GM19468 (cell line): ENCODE data around the gene TOLLIP.

Experiments
- ATAC-seq: cut with Tn5 transposase; IDR thresholded peaks from one replicate; pipeline ENCODE4 v1.9.1; 2021; ENCODE audit warnings: mild to moderate bottlenecking, moderate library complexity, moderate number of reproducible peaks; ENCODE audit not compliant: unreplicated experiment; ENCODE audit errors: extremely low read depth

The TOLLIP gene

DNA sequence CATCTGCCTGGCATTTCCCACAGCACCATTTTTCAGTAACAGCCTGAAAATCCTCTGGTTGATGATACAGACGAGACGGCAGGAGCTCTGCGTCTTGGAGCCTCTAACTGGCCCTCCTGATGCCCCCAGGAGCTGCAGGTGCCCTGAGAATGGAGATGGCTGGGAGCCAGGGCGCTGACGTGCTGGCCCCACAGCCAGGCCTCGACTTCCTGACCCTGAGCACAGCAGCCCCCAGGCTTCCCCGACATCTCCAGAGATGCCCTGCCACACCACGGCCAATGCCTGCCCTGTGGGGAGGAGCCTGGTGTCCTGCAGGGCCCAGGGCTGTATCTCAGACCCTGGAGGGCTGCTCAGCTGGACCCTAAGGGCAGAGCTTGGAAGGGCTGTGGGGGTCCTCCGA lies 21.5 kb downstream of the TOLLIP start:
- ATAC-seq = no peak

DNA sequence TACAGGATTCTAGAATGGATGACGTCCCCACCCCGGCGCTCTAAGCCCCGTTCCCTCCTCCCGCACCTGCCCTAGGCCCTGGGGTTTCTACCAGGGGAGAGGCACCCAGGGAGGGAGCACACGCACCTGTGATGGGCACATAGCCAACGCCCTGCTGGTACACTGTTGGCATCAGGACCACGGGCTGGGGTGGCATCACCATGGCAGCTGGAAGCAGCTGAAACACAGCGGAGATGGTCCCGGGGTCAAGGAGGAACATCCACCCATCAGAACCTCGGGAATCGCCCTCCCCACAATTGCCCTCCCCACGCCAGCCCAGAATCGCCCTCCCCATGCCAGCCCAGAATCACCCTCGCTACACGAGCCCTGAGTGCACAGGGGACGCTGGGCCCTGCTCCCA lies 23.6 kb downstream of the TOLLIP start:
- no peak for ATAC-seq

DNA sequence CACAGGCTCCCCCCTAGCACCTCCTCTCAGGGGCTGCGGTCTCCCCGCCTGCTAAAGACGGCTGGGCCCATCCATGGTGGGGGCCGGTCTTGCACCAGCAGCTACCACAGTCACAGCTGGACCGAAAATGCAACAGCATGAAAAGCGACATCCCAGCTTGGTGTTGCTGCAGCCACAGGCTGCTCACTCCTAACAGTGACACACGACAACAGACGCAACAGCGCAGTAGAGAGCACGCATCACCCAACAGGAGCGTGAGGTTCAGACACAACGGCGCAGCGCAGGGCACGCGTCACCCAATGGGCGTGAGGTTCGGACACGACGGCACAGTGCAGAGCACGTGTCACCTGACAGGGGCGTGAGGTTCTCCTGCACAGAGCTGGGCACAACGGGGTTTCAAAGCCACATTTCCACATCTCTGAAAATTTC lies 24.1 kb downstream of the TOLLIP start:
- ATAC-seq = no peak

DNA sequence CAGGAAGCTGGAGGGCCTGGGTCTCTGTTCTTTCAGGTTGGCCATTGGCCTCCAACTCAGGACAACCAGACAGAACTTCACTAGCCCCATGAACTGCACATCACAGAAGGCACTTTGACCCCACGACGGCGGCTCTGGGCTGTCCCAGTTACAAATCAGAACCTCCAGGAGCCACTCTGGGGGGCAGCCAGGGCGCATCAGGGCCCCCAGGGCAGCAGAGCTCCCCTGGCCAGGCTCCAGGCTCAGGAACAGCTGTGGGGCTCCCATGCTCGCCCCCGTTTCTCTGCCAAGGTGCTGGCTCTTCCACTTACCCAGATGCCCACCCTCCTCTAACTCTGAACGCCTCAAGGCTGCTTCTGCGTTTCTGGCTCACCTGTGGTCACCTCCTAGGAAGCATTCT lies 25.5 kb downstream of the TOLLIP start:
- no peak for ATAC-seq

DNA sequence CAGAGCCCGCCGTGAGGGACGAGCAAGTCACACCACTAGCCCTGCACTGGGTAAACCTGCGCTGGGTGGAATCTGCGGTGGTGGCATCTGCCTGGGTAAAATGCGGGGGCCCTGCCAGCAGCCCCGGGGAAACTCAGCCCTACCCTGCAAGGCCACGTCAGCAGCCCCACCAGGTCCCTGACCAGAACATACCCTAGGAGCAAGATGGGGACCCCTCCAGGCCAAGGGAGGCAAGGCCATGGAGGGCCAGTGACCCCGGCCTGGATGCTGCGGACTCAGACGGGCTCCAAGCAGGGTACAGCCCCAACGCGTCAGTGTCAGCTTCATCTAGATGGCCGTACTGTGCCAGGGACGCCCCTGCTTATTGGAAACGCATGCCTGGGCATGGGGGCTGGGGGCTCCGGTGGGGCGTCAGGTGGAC lies 26.3 kb downstream of the TOLLIP start:
- no peak for ATAC-seq

DNA sequence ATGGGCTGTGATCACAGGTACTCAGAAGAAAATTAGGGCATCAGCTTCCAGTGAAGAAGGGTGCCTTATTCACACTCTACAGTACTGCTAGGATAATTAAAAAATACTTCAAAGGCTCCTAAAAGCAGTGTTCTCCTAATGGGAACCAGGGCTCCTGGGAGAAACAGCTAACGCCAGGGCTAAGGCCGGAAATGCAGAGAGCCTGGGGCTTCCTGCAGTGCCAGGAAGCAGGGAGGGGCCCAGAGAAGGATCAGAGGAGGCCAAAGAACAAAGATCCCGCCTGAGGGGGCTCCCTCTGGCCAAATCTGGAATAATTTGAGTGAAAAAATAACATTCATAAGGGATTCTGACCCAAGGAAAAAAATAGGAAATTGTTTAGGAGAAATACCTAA lies 27.5 kb downstream of the TOLLIP start:
- ATAC-seq = no peak

DNA sequence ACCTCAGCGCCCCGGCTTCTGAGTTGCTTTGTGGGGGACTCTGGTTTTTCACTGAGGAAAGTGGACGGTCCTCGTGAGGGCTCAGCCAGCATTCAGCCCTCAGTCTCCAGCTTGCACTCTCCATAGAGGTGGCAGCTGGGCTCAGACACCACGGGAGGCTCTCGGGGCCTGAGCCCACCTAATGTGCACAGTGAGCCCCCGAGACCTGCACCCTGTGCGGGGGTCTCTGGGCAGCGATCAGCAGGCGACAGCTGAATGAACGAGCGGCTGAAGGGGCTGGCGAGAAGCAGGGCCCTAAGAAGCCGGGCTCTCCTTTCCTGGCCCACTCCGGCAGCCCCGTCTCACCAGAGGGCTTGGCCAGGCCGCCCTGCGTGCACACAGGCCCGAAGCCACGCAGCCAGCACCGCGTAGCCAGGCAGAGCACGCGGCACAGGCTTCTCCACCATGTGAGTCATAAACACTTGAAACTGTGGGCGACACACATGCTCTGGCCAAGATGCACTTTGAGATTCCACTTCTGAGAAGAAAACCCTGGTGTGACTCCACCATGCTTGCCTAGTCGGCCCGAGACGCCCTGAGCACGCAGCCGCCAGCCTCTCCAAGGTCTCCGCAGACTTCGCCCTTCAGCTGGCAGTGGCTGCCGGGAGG lies 28.0 kb downstream of the TOLLIP start:
- no peak for ATAC-seq

DNA sequence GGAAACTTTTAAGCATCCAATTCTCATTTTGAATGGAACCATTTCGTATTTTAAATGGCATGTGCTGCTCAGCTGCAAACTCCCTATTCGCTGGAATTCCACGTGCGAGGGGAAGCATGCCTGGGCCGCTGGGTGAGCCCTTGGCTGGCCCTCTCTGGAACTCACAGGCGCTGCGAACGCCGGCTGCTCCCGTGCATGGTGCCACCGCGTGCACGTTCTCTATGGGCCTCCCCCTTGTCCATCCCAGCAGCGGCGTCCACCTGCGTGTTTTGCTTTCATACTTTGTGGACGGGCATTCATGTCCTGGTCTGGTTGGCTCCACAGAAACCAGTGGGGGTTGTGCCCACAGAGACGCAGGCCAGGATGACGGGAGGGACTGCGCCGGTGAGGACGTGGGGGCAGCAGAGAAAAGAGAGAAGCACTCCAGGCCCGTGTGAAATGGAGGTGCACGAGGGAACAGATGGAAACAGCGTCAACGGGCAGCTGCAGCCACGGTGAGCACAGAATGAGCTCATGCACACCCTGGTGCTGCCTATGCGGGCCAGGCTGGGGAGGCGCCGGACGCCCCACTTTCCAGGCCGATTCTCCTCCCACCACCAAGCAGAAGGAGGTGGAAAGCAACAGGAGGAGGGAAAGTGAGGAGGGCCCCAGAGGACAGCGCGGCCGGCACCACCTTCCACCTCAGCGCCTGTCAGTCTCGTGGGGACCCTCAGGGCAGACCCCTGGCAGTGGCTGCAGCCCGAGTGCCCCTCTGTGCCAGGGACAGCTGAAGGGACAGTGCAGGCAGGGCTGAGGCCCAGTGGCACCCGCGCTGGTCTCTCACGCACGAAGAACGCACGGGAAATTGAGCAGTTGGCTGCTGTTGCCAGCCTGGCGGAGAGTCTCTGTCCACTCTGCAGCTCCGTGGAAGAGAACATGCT lies 29.1 kb downstream of the TOLLIP start:
- no peak for ATAC-seq

DNA sequence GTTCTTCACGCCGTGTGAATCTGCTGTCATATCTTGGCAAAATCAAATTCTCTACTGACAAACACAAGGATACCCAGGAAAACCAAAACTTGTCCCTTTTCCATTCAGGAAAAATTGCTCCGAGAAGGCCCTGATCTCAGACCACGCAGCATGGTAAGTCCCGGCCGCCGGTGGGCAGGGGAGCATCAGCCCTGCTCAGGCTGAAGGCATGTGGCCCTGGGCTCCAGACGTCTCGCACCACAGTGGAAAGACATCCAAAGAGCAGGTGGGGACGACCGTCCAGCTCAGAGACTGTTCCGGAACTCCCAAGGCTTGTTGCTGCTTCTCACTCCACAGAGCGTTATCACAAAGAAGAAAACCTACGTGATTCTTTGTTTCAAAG lies 29.8 kb downstream of the TOLLIP start:
- ATAC-seq = no peak

DNA sequence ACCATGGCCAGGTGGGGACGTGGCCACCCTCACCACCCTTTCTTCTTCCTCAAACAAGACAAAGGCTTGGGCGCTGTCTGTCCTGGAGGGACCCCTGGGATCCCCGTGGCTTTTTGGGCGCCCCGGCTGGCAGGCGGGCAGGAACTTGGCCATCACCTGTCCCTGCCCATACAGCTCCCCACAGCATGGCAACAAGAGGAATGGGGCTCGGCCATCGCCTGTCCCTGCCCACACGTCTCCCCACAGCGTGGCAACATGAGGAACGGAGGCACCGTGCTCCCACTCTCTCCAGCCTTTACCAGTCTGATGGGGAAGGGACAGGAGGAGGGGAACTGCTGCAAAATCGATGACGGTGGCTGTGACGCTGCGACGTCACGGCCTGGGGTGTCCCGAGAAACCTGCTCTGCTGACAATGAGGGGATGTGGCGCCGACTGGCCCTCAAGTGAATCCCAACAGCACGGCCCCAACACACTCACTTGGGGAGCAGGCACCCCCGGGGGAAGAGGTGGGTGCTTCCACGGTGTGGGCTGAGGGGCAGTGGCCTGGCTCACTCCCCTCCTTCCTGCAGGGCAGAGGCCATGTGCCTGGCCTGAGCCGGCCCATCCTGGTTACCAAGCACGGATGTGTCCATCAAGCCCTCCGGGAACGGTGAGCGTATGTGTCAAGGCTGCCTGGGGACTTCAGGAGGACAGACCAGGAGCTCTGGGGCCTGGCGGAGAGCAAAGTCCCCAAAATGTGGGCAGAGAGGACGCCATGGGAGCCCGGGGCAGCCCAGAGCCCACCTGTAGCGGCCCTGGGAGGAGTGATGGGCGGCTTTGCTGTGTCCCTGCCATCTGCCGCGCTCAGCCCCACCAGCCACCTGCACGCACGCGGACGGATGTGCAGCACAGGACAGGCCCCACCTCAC lies 30.4 kb downstream of the TOLLIP start:
- ATAC-seq = no peak

DNA sequence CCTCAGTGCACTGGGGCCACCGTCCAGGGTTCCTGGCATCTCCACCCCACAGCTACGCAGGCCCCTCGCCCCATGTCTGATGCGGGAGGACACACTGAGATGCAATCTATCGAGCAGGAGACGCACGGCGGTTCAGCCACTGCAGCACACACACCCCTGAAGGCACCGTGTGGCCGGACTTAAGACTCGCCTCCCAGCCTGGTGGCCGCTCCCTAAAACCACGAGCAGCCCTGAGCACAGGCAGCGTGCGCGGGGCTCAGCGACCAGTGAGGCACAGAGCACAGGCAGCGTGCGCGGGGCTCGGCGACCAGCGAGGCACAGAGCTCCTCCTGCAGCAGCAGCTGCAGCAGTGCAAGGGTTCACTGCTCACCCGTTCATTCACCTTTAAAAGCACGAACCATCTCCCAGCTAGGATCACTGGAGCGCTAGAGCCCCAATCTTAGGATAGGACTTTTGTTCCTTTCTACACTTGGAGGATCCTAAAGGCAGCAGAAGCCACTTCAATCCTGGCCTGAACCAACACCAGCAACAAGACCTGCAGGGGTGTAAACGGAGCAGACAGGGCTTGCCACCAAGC lies 31.4 kb downstream of the TOLLIP start:
- ATAC-seq = no peak

DNA sequence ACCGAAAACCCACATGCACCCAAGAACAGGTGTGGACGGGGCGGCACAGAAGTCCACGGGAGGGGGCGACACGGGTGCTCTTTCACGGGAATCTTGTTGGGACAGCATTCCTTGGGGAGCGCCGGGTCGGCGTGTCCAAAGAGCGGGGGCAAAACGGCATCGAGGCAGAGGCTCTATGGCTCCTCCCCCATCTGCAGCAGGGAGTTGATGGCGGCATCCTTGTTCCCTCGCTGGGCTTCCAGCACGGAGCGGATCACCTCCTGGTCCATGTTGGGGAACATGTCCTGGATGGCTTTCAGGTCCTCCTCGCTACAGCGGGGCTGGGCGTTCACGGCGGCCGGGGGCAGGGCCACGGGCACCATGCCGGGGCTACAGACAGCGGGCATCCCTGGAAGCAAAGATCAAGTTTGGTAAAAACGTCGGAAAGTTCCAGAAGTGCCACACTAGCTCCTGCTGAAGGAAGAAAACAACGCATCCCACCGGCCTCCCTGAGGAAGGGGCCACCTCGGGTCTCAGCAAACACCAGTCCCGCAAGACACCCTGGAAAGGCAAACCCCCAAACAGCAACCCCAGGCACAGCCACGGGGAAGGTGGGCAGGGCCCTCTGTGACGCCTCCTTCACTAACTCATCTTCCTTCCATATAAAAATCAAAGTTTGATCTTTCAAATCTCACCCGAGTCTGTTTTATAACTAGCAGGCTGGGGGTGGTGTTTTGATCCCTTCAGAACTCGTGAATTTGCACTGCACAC lies 32.4 kb downstream of the TOLLIP start:
- no peak for ATAC-seq

DNA sequence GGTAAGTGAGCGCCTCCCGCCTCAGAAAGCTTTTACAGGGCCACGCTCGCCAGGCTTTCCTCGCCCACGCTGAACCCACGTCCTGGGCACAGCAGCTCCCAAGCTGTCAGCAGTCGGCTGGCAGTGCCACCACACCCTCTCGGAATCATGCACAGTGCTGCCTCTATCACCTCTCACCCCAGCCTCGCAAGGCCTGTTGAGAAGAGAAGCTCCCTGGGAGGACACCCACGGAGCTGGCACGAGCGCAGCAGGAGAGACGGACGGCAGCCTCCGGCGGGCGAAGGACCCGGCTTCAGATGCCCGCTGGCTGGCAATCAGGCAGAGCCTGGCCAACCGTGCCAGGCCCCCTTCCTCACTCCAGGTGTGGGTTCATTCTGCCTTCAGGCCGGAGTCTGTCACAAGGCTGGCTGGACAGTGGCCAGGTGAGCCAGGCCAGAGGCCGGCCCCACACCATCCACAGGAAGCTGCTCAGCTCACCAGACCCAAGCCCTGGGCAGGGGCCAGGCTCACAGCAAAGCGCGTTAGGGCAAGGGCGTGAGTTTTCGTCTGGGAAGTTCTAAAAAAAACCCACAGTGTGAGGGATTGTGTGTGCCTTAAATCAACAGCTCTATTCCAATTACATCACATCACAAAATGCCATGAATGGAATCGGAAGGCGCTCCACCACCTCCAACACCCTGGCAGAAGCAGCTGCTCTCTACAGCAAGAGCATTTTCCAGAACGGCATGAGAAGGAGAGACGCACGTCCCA lies 33.2 kb downstream of the TOLLIP start:
- ATAC-seq = no peak

DNA sequence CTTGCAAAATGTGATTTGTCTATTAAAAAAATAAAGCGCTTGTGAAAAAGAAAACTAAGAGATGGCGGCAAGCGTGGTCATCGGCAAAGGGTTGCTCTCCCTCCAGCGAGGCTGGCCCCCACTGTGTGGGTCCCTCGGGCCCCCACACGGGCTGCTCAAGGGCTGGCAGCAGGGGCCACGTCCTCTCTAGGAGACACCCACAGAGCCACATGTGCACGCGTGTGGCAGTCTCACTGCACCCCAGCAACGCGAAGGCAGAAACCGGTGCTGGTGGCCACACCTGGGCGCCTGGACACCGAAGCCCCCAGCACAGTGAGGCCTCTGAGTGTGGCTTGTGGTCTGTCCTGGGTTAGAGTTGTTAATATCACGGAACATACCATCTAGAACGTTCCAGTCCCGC lies 34.4 kb downstream of the TOLLIP start:
- ATAC-seq = no peak

DNA sequence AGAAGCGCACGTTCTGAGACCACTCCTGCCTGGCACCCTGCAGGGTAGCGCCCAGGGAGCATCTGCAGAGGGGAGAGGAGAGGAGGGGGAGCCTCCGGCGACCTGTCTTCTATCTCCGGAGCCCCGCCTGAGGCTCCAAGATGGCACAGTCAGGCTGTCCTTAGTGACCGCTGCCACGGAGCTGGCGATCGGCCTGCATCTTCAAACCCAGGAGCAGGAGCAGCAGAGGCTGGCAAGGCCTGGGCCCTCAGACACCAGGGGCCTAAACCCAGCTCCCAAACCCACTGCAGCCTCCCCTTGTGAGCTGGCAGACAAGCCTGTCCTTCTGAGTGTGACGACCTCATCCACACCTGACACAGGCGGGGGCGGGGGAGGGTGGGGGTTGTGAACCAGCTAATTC lies 34.9 kb downstream of the TOLLIP start:
- ATAC-seq = no peak

DNA sequence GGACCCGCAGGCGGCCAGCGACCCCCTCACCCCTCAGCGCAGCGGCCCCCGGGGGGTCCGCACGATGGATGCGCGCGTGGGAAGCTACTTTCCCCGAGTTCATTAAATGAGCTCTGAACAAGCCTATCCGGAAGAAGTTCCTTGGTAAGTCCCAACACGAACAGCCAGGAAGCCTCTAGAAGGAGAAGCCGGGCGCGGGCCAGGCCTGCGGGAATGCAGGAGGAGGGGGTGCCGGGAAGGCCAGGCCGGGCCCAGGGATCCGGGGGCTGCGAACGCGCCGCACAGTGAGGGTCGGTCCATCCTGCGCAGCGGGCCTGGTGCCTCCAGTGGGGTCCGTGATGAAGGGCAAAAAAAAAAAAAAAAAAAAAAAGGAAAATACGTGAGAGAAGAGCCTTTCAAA lies 36.9 kb downstream of the TOLLIP start:
- ATAC-seq = no peak

DNA sequence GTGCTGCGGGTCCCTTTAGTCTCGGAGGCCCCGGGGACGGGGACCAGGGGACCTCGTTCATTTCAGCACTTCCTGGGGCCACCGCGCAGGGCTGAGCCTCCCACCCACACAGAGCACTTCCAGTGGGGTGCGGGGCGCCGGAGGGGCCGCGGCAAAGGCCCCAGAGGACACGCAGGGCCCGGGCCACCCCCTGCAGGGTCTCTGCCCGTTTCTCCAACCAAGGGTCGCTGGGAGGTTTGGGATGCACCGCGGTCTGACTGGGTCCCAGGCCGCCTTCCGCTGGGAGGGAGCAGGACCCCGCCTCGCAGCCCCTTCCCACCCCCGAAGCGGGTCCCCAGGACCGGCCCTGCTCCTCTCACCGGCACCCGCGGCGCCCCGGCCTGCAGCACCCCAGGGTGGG lies 37.5 kb downstream of the TOLLIP start:
- no peak for ATAC-seq

DNA sequence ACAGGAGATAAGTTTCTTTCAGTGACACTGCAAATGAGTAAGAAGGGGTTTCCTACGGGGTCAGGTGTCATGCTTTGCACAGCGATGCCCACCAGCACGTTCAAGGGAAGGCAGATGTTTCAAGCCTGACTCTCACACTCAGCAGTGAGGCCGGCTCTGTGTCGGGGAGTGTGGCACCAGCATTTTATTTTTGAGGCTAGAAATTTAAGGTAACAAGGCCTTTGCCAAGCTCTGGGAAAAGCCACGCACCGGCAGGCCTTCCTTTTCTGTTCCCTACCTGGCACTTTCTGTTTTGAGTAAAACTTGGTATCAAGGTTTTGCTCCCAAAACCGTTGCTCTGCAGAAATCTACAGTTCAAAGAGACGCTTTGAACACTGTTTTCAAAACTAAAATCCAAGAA lies 38.0 kb downstream of the TOLLIP start:
- no peak for ATAC-seq

DNA sequence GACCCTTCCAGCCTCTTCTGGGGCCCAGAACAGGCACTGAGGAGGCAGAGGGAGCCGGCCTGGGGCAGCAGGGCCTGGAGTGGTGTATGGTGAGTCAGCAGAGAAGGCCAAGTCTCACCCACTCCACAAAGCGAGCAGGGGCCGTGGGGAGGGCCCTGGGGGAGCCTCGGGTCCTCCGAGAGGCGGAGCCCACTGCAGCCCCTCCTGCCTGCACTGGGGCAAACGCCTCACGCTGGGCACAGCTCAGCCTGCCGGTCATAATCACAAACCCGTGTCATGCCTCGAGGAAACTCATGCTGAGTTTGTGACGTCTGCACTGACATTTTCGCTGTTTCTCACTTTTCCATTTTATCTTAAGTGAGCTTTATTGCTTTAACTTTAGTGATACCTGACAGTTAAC lies 38.4 kb downstream of the TOLLIP start:
- ATAC-seq = no peak
